Measurements from ENCODE around the gene PIP4K2A.

PIP4K2A gene

GRCh38 chr10:22699976-22700375 is 14.4 kb downstream of the PIP4K2A start:
- Histone ChIP-seq H2AFZ (ENCODE audit: low read length) (no peak overlapping the region), H3K4me1 (ENCODE audit: insufficient read depth, low read length, poor library complexity, severe bottlenecking) (peaks cover 36% of the 10 kb centered on the region), H3F3A (ENCODE audit: low read depth) (no peaks in the 10 kb centered on the region), H3K9me3 (ENCODE audit: insufficient read depth, low read depth, low read length) (no peaks in the 10 kb centered on the region), H3K27me3 (ENCODE audit: insufficient read depth, low read length, poor library complexity, severe bottlenecking) (no peaks in the 10 kb centered on the region), H3K9me2 (replicated peaks; ENCODE audit: low read depth, low read length) (no peaks in the 10 kb centered on the region), H3K4me3 (ENCODE audit: low read length, poor library complexity, severe bottlenecking) (no peak overlapping the region), H4K20me1 (ENCODE audit: insufficient read depth, low read length, poor library complexity, severe bottlenecking) (peaks cover 76% of the 10 kb centered on the region), H3K36me3 (ENCODE audit: insufficient read depth, low read length) (no peaks in the 10 kb centered on the region), H3K4me2 (ENCODE audit: low read depth, low read length, poor library complexity, severe bottlenecking) (no peak overlapping the region), H3K9ac (ENCODE audit: low read depth, low read length, poor library complexity, severe bottlenecking) (no peak overlapping the region), H3K79me2 (ENCODE audit: insufficient read depth, low read length) (peaks cover 99% of the 10 kb centered on the region)
- TF ChIP-seq CTCF (conservative IDR thresholded peaks at IDR 0.05; ENCODE audit: low read length): no peak
- no peak for TF ChIP-seq EZH2phosphoT487 (IDR thresholded peaks at IDR 0.05; ENCODE audit: borderline replicate concordance)

GRCh38 chr10:22698941-22699440 is 15.4 kb downstream of the PIP4K2A start:
- Histone ChIP-seq H4K20me1 (ENCODE audit: insufficient read depth, low read length, poor library complexity, severe bottlenecking) (peaks cover 77% of the 10 kb centered on the region), H3K4me2 (ENCODE audit: low read depth, low read length, poor library complexity, severe bottlenecking) (no peak overlapping the region), H3K4me1 (ENCODE audit: insufficient read depth, low read length, poor library complexity, severe bottlenecking) (peaks cover 40% of the 10 kb centered on the region), H3K79me2 (ENCODE audit: insufficient read depth, low read length) (peaks cover 99% of the 10 kb centered on the region), H3K9ac (ENCODE audit: low read depth, low read length, poor library complexity, severe bottlenecking) (no peak overlapping the region), H3K9me2 (replicated peaks; ENCODE audit: low read depth, low read length) (no peaks in the 10 kb centered on the region), H2AFZ (ENCODE audit: low read length) (no peak overlapping the region), H3K36me3 (ENCODE audit: insufficient read depth, low read length) (no peaks in the 10 kb centered on the region), H3K9me3 (ENCODE audit: insufficient read depth, low read depth, low read length) (no peaks in the 10 kb centered on the region), H3K27me3 (ENCODE audit: insufficient read depth, low read length, poor library complexity, severe bottlenecking) (no peaks in the 10 kb centered on the region), H3K4me3 (ENCODE audit: low read length, poor library complexity, severe bottlenecking) (no peak overlapping the region), H3F3A (ENCODE audit: low read depth) (no peaks in the 10 kb centered on the region)
- TF ChIP-seq CTCF (conservative IDR thresholded peaks at IDR 0.05; ENCODE audit: low read length) (no peak), EZH2phosphoT487 (IDR thresholded peaks at IDR 0.05; ENCODE audit: borderline replicate concordance) (no peak)

GRCh38 chr10:22697800-22698199 is 16.6 kb downstream of the PIP4K2A start:
- Histone ChIP-seq H3K9me2 (replicated peaks; ENCODE audit: low read depth, low read length) (no peaks in the 10 kb centered on the region), H3K4me3 (ENCODE audit: low read length, poor library complexity, severe bottlenecking) (no peak overlapping the region), H3K9me3 (ENCODE audit: insufficient read depth, low read depth, low read length) (no peaks in the 10 kb centered on the region), H3K36me3 (ENCODE audit: insufficient read depth, low read length) (no peaks in the 10 kb centered on the region; the same call in 1 of the 2 replicates), H3K4me2 (ENCODE audit: low read depth, low read length, poor library complexity, severe bottlenecking) (no peak overlapping the region), H4K20me1 (ENCODE audit: insufficient read depth, low read length, poor library complexity, severe bottlenecking) (peaks cover 78% of the 10 kb centered on the region), H3F3A (ENCODE audit: low read depth) (no peaks in the 10 kb centered on the region), H3K4me1 (ENCODE audit: insufficient read depth, low read length, poor library complexity, severe bottlenecking) (peaks cover 50% of the 10 kb centered on the region), H3K27me3 (ENCODE audit: insufficient read depth, low read length, poor library complexity, severe bottlenecking) (no peaks in the 10 kb centered on the region), H3K9ac (ENCODE audit: low read depth, low read length, poor library complexity, severe bottlenecking) (no peak overlapping the region), H3K79me2 (ENCODE audit: insufficient read depth, low read length) (peaks cover 99% of the 10 kb centered on the region), H2AFZ (ENCODE audit: low read length) (no peak overlapping the region)
- no peak for TF ChIP-seq CTCF (conservative IDR thresholded peaks at IDR 0.05; ENCODE audit: low read length)
- TF ChIP-seq EZH2phosphoT487 (IDR thresholded peaks at IDR 0.05; ENCODE audit: borderline replicate concordance): no peak

Measured in Loucy (cell line).